Activated naive CD4-positive, alpha-beta T cell treated with anti-CD3 and anti-CD28 coated beads, Interleukin-2, amount 50 U/mL, for 16 hours (primary cell): ENCODE measurements around the gene DNMT3A.

Experiments
- DNase-seq: peaks from one replicate; pipeline ENCODE4 v3.0.0-alpha.2; 2020

Gene DNMT3A

GRCh38 chr2:25342372-25343186 lies 854 bp upstream of the DNMT3A start:
- DNase-seq: peak; percentile 82

DNA sequence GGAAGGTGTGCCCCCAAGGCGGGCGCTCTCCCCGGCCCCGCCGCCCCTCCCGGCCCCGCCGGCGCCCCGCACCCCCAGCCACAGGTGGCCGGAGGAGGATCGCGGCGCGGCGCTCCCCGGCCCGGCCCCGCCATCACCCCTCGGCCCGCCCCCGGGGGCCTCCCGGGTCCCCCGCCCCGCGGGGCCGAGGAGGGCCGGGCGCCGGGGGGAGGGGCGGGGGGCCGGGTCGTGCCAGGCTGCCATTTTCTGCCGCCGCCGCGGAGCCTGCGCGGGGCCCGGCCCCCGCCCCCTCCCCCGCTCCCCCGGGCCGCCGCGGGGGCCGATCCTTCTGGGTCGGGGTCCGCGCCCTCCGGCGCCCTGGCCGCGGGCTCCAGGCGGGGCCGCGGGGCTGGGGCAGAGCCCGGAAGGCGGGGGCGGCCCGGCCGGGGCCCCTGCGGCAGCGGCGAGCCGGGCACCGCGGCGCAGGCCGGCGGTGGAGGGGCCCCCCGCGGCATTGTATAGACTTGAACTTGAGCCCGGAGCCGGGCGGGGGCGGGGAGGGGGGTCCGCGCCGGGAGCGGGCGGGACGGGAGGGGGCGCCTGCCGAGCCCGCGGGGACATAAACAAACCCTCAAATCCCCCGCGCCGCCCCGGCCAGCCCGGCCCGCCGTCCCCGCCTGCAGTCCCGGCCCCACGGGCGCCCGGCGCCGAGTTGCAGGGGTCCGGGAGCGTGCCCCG lies 556 bp downstream of the DNMT3A start:
- peak; percentile 44 for DNase-seq

- DNase-seq: peak; percentile 34
These were observed 1.4 kb downstream of the DNMT3A start for GRCh38 chr2:25340181-25340921.

GRCh38 chr2:25339791-25340180 lies 1.9 kb downstream of the DNMT3A start:
- DNase-seq: no peak

DNA sequence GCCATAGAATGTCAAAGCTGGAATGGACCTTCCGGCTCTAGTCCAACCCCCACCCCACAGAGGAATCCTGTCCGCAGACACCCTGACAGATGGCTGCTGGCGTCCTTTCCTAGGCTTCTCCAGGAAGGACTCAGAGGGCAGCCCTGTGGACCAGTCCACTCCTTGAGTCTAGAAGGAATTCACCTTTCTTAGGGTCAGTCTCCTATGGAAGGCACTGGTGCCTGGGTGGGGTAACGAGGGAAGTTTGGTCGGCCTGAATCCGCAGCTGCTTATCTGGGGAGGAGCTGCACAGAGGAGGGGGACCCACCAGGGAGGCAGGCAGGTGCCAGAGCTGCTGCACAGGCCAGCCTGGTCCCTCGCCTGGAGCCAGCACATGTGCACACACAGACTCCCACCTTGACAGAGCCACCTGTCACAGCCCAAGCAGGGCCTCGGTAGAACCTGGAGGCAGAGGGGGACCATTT lies 2.5 kb downstream of the DNMT3A start:
- no peak for DNase-seq

DNA sequence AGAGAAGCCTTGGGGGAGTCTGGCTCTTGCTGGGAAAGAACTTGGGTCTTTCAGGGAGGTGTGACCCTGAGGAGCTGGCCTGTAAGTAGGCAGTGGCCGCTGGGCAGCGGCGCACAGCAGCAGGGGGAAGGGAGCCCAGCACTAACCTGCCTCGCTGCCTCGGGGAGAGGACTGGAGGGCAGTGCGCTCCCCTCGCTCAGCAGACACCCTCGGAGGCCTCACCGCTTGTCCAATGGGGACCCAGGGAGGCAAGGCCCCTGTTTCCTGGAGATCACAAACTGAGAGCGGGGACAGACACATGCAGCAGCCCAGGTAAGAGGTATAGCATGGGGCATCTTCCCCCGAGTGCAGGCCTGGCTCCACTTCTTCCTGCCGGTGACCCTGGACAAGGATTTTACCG lies 3.3 kb downstream of the DNMT3A start:
- DNase-seq: no peak

- no peak for DNase-seq
These were observed 3.8 kb downstream of the DNMT3A start for GRCh38 chr2:25337891-25338290.

GRCh38 chr2:25337276-25337675 lies 4.4 kb downstream of the DNMT3A start:
- no peak for DNase-seq

DNA sequence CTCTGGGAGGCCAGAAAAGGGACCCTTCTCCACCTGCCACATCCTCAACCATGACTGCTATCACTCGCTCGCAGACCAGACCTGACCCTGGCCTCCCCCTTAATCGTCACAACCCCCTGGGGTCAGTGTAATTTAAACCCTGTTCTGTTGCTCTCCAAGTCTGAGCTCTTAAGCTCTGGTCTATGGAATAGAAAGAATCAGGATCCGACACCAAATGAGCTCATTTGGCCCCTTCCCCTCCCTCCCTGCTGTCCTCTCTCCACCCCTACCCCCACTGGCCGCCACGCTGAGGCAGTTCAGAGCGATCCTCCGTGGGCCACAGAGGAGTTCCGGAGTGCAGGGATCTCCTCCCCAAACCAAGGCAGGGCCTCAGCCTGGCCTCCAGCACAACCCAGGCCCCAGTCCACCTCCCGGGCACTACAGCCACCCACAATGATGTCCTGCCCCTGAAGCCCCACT lies 5.3 kb downstream of the DNMT3A start:
- DNase-seq: no peak

- no peak for DNase-seq
These were observed 5.8 kb downstream of the DNMT3A start for GRCh38 chr2:25335971-25336370.

- DNase-seq: no peak
These were observed 6.5 kb downstream of the DNMT3A start for GRCh38 chr2:25335204-25335603.

GRCh38 chr2:25334482-25334881 lies 7.2 kb downstream of the DNMT3A start:
- DNase-seq: no peak

GRCh38 chr2:25333981-25334380 lies 7.7 kb downstream of the DNMT3A start:
- no peak for DNase-seq

DNA sequence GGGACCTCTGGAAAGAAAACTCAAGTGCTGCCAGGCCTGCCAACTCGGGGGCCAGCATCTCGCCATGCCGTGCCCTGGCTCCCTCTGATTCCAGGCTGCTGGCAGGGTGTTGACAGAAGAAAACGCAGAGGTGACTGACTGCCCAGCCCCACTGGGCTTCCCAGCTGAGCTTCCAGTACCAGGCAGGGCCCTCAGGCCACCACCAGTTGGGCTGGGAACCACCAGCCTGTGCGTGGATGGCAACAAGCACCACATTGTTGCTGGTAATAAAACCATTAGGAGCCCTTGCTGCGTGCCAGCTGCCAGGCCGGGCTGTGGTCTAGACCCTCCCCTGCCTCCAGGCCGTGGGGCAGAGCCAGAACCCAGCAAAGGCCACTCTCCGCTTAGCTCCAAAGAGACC lies 9.2 kb downstream of the DNMT3A start:
- no peak for DNase-seq

- DNase-seq: peak; percentile 77
These were observed 9.9 kb downstream of the DNMT3A start for GRCh38 chr2:25331686-25332365.

- DNase-seq: no peak
These were observed 10.8 kb downstream of the DNMT3A start for GRCh38 chr2:25330937-25331336.

DNA sequence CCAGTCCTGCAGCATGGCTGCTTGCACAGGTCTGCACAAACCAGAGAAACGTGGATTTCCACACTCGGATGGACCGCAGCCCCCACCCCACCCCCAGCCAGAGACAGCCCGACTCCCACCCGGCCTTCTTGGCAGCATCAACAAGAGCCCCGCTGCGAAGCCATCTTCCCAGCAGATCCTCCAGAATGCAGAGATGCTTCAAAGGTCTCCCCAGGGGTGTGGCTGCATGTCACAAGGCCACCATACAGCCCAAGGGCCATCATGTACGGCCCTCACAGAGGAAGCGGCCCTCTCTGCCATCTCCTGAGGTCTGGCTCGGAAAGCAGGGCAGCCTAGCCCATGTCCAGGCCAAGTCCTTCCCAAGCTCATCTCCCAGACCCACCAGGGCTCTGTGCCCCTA lies 11.5 kb downstream of the DNMT3A start:
- DNase-seq: no peak

DNA sequence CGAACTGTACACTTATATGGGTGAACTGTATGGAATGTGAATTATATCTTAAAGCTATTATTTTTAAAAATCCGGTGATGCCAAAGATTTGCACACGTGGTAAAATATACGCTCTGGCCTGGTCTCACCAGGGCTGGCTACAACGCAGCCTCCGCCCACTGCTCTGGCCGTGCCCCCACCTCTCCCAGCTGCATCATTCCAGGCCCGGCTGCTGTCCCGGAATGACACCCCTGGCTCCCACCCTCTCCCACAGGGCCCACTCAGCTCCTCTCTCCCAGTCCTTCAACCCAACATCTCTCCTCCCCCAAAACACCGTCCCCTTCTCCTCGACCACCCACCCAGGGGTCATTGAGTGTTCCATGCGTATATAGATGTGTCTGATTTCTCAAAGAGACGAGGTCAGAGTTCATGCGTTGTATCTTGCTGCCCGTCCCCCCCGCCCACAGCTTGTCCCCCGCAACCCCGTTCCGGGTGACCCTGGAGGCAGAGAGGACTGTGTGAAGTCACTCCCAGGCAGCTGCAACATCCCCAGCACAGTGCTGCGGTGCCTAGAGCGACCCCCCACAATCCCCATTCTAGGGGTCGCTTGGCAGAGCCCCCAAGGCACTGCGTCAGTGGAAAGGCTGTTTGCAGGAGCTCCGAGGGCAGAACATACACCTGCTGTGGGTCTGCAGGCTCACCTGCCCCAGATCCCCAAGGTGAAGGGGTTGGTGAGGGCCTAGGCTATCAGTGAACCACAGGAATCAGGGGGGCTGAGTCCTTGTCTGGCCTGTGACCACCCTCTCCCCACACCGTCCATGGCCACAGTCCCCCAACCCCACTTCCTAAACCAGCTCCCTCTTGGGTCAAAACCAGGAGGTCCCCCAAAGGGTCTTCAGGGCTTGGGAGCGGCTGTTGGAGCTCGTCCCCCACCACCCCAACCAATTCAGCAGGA lies 13.3 kb downstream of the DNMT3A start:
- no peak for DNase-seq

- no peak for DNase-seq
These were observed 15.3 kb downstream of the DNMT3A start for GRCh38 chr2:25326326-25327013.

DNA sequence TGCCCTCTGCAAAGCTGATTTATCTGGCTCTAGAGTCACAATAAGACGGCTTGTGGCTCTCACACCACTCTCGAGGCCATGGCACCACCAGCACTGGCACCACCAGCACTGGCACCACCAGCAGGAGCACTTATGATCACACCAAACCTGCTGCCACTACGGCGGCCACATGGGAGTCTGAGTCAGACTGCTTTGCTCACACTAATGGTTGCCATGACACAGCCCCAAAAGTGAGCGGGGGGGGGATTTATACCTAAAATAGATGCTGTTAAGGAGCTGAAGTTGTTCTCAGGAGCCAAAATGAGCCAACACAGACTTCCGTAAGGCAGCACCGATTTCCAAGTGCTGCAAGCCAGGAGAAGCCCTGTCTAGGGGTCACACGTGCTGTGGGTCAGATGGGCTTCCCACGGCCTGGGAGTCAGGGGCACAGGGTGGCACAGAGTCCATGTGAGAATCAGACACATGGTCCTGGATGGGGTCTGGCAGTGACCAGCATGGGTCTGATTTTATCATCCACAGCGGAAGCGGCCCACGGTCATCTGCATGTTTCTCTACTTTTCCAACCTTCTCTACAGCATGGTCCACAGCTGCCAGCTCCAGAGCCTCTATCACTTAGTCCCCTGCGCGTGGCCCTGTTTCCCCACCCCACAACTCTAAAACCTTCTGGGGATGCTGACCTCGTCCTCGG lies 16.7 kb downstream of the DNMT3A start:
- peak; percentile 59 for DNase-seq
